ENCODE results near the gene GLP2R.

- TF ChIP-seq TAF1 (IDR thresholded peaks at IDR 0.05; ENCODE audit: borderline replicate concordance, insufficient read depth, low read length) = no peak
- no peak for TF ChIP-seq REST (IDR thresholded peaks at IDR 0.05; ENCODE audit: insufficient read depth in 1 of 2, low read depth in 2 of 2, low read length in 2 of 2)
Observed at GRCh38 chr17:9862949-9863348, 37.2 kb downstream of the GLP2R start.

All from PFSK-1 (cell line).